K562 (cell line): ENCODE data around the gene SLC1A4. TPM values are rescaled to one million over a fixed set of nuclear protein-coding genes. Genes with fewer than 3 reads are reported as not detected.

Experiments
- GABPB1 ChIP-seq: sonication (generic); formaldehyde crosslinking; IDR thresholded peaks from 2 replicates; pipeline ENCODE4 v1.8.0; 2022; ENCODE audit warnings: mild to moderate bottlenecking, missing genetic modification reagents
- HOXB6 ChIP-seq: fragments of 250-450 bp; sonication (Bioruptor Pico); IDR thresholded peaks from 2 replicates; pipeline ENCODE4 v1.5.1; 2022; ENCODE audit warnings: mild to moderate bottlenecking, borderline replicate concordance
- MNT ChIP-seq, 2 experiments: fragments of 450-650 bp; conservative IDR thresholded peaks; 2 replicates each; pipeline ENCODE4 v1.6.1; 2017; ENCODE audit warnings: mild to moderate bottlenecking in 2 of 2, moderate library complexity in 2 of 2
- NFRKB ChIP-seq: fragments of 450-650 bp; IDR thresholded peaks from 2 replicates; pipeline ENCODE4 v1.6.1; 2016; ENCODE audit warnings: low read depth
- PBX2 ChIP-seq, 2 experiments: IDR thresholded peaks in 1 of 2; conservative IDR thresholded peaks in 1 of 2; 2 replicates each; pipeline ENCODE4 v1.6.1; 2016; ENCODE audit warnings: low read depth in 2 of 2, mild to moderate bottlenecking in 1 of 2, missing compliant biosample characterization in 1 of 2, missing genetic modification characterization in 1 of 2, moderate library complexity in 1 of 2
- STAT6 ChIP-seq: sonication (generic); formaldehyde crosslinking; IDR thresholded peaks from 2 replicates; pipeline ENCODE4 v1.8.1; 2023; ENCODE audit warnings: mild to moderate bottlenecking, missing genetic modification reagents
- TEAD4 ChIP-seq, 2 experiments: sonication (generic) in 1 of 2; formaldehyde crosslinking in 1 of 2; IDR thresholded peaks; 2 replicates each; pipeline versions ENCODE4 v1.6.1 to v1.8.0; 2012 to 2022; ENCODE audit warnings: borderline replicate concordance in 1 of 2, inconsistent platforms in 1 of 2, low read length in 1 of 2, mild to moderate bottlenecking in 1 of 2, missing genetic modification reagents in 1 of 2
- polyA plus RNA-seq, 8 experiments: library from polyadenylated mRNA; depleted of rRNA in 4 of 8; stranded (reverse) in 5 of 8; unstranded in 3 of 8; fragments of >200 nt; fragmentation: Nextera tagmentation in 2 of 8; fragmentation: Illumina TruSeq in 1 of 8; extraction: Ambion mirVana in 2 of 8; extraction: Trizol in 1 of 8; gene quantifications; 2 replicates each; pipeline versions ENCODE4 v1.2.1 to v1.2.3, GENCODE V29; 2011 to 2014; ENCODE audit warnings: inconsistent platforms in 1 of 8, missing spikeins in 1 of 8
- total RNA-seq, 7 experiments: library from RNA; depleted of rRNA in 6 of 7; stranded (reverse); fragments of >200 nt in 6 of 7; fragmentation: Illumina TruSeq in 2 of 7; extraction: Trizol in 2 of 7; gene quantifications; 2 replicates each; pipeline versions ENCODE4 v1.2.1 to v1.2.3, GENCODE V29; 2011 to 2021; ENCODE audit warnings: low replicate concordance in 1 of 7
- TF ChIP-seq, protein P1 (sequence below), 2 experiments: fragments of 450-650 bp; formaldehyde crosslinking in 1 of 2; IDR thresholded peaks; 2 replicates each; pipeline versions ENCODE4 v1.4.0 to v1.6.1; 2014 to 2020; ENCODE audit warnings: mild to moderate bottlenecking in 2 of 2, borderline replicate concordance in 1 of 2, low read depth in 1 of 2

SLC1A4 gene
- total and polyA plus RNA-seq, 9 of the 15 experiments (the other 6 are each of a cell fraction or from before 2014, with no cell fraction given) = 4.4 to 24.0 (median 10.9) TPM

GRCh38 chr2:65062843-65063825 is 73.9 kb downstream of the SLC1A4 start (continued):
- TF ChIP-seq GABPB1 (CRISPR knock-in tag) (no peak), NFRKB (no peak), HOXB6 (CRISPR knock-in tag) (no peak), PBX2 (CRISPR knock-in tag; IDR thresholded peaks at IDR 0.05; ENCODE audit: low read depth) (no peak), PBX2 (tag; conservative IDR thresholded peaks at IDR 0.05; ENCODE audit: low read depth) (peak; percentile 66), MNT (conservative IDR thresholded peaks at IDR 0.05) (peak in 1 of 2 experiments; percentile 52; a peak in 2 of 4 replicates), TEAD4 (IDR thresholded peaks at IDR 0.05; ENCODE audit: low read length) (0 out of 2 replicates have a peak, but pooled peaks have one; percentile 29), TEAD4 (CRISPR knock-in tag; IDR thresholded peaks at IDR 0.05; ENCODE audit: borderline replicate concordance) (no peak), STAT6 (CRISPR knock-in tag) (no peak)
- TF ChIP-seq, protein P1, sequence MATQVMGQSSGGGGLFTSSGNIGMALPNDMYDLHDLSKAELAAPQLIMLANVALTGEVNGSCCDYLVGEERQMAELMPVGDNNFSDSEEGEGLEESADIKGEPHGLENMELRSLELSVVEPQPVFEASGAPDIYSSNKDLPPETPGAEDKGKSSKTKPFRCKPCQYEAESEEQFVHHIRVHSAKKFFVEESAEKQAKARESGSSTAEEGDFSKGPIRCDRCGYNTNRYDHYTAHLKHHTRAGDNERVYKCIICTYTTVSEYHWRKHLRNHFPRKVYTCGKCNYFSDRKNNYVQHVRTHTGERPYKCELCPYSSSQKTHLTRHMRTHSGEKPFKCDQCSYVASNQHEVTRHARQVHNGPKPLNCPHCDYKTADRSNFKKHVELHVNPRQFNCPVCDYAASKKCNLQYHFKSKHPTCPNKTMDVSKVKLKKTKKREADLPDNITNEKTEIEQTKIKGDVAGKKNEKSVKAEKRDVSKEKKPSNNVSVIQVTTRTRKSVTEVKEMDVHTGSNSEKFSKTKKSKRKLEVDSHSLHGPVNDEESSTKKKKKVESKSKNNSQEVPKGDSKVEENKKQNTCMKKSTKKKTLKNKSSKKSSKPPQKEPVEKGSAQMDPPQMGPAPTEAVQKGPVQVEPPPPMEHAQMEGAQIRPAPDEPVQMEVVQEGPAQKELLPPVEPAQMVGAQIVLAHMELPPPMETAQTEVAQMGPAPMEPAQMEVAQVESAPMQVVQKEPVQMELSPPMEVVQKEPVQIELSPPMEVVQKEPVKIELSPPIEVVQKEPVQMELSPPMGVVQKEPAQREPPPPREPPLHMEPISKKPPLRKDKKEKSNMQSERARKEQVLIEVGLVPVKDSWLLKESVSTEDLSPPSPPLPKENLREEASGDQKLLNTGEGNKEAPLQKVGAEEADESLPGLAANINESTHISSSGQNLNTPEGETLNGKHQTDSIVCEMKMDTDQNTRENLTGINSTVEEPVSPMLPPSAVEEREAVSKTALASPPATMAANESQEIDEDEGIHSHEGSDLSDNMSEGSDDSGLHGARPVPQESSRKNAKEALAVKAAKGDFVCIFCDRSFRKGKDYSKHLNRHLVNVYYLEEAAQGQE (IDR thresholded peaks at IDR 0.05; ENCODE audit: borderline replicate concordance) = no peak
- TF ChIP-seq, protein P1 (CRISPR knock-in tag; IDR thresholded peaks at IDR 0.05; ENCODE audit: low read depth) = no peak
